ENCODE results near the gene IL9.

GRCh38 chr5:135842737-135843136, 52.9 kb downstream of the IL9 start:
- TF ChIP-seq EZH2phosphoT487 (IDR thresholded peaks at IDR 0.05; ENCODE audit: insufficient read depth, low read depth) (no peak), EZH2 (IDR thresholded peaks at IDR 0.05; ENCODE audit: insufficient read depth, poor library complexity, severe bottlenecking) (no peak)

Measured in GM23248 (cell line).